Stimulated activated CD4-positive, alpha-beta T cell treated with anti-CD3 and anti-CD28 coated beads, Interleukin-15, amount 100 ng/mL, for 1 hour (primary cell): ENCODE measurements around the gene CHN1.

ENCODE experiments used
- DNase-seq, 2 donors: peaks; one replicate each; pipeline ENCODE4 v3.0.0-alpha.2; 2020; ENCODE audit warnings: low read depth in 1 of 2, low spot score in 1 of 2

The CHN1 gene

GRCh38 chr2:174771631-174772471, 233.3 kb downstream of the CHN1 start:
- no peak for DNase-seq

- DNase-seq = no peak
Measured at GRCh38 chr2:174771136-174771535, 234.0 kb downstream of the CHN1 start.

DNA sequence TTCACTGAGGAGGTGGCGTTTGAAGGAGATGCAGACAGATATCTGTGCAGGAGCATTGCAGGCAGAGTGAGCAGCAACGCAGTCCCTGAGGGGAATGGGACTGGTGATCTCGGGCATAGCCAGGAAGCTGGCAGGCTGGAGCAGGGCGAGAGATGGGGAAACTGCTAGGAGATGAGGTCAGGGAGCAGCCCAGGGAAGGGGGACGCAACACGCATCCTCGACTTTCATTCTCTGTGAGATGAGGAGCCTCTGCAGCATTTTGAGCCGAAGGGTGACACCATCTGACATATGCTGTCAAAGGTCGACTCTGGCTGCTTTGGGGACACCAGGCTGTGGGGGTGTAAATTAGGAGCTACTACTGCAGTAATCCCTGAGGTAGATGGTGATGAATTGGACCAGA, 236.6 kb downstream of the CHN1 start:
- DNase-seq = no peak

DNA sequence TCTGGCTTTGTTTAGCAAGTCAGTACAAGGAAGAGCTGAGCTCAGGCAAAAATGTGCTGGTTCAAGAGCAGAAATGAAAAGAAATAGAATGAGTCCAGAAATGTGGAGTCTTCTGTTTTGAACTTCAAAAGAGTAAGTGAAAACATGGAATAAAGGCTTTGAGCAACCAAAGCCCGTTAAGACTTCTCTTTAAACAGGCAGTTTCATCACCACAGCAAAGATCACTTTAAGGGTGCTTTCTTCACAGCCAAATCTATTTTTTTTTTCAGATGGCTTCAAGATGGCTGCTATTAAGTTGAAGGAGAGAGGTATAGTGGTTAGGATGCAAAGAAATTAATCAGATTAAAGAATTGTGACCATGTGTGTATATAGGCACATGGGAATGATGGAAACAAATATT, 238.9 kb downstream of the CHN1 start:
- DNase-seq = no peak

- no peak for DNase-seq
Measured at GRCh38 chr2:174765576-174765975, 239.6 kb downstream of the CHN1 start.

- no peak for DNase-seq
Measured at GRCh38 chr2:174764280-174765255, 240.6 kb downstream of the CHN1 start, which contains the start of gene CHRNA1. TSS of gene CHRNA1 (minus strand) at chr2:174764472. CDS start at chr2:174764394, 78 bp downstream.

GRCh38 chr2:174763780-174764179, 241.4 kb downstream of the CHN1 start:
- no peak for DNase-seq

GRCh38 chr2:174762464-174762863, 242.7 kb downstream of the CHN1 start:
- DNase-seq = no peak

DNA sequence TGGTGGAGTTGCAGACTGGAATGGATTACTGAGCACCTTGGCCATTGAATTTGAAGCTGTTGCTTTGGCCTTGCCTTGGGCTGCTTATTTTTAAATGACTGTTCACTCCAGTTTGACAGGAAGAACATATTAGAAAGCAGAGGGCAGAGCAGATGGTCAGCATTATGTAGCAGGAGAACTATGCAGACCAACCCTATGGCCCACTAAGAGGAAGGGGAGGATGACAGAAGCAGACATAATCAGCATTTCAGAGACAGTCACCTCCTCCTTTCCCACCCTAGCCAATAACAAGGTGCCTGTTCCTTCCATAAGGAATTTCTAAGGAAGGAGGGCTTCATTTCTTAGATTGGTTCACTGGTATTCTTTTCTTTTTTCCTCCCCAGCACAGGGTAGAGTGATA, 243.3 kb downstream of the CHN1 start:
- DNase-seq = no peak

- no peak for DNase-seq
Measured at GRCh38 chr2:174760845-174761473, 244.2 kb downstream of the CHN1 start.

GRCh38 chr2:174759381-174760065, 245.7 kb downstream of the CHN1 start:
- no peak for DNase-seq

- no peak for DNase-seq
Measured at GRCh38 chr2:174756743-174757142, 248.4 kb downstream of the CHN1 start.

DNA sequence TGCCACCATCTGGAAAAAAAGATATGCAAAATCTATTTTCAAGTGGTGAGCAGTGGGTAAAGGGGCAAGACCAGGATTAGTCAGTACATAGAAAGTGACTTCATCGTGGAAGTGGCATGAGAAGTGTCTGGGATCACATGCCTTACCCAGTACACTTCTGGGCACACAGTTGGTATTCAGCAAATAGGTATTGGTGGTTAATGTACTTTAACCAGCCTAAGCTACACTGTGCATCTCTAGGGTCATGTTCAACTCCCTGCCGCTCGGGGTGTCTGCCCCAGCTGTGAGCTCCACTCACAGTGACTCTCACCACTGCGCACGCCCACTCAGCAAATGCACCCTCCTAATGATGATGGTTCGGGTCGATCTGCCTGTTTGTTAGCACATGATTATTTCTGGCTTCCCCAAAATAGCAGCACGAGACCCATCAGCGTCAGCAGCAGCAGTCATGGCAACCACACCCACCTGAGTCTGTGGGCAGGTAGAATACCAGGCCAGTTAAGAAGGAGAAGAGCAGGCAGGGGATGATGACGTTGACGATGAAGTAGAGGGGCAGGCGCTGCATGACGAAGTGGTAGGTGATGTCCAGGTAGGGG, 252.0 kb downstream of the CHN1 start:
- DNase-seq = no peak

DNA sequence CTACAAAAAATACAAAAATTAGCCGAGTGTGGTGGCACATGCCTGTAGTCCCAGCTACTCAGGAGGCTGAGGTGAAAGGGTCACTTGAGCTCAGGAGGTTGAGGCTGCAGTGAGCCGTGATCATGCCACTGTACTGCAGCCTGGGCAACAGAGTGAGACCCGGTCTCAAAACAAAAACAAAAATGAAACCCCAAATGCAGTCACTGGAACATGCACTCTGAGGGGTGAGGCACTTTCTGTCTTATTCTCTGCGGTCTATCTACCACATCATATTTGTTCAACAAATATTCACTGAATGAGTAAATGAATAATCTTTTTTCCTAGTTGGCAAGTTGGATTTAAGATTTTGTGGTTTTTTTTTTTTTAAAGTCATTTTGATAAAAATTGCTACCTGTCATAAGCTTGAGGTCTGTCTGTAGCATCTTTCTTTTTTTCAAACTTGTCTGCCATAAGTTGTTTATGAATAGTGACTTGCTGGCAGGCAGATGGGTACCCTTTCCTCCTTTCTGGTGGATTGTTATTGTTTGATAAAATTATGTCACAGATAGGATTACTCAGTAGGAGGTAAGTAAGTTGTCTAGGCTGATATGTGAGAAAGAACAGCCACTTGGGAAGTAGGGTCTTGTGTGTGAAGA, 252.7 kb downstream of the CHN1 start:
- DNase-seq = no peak

- DNase-seq = no peak
Measured at GRCh38 chr2:174750923-174751441, 254.2 kb downstream of the CHN1 start.

DNA sequence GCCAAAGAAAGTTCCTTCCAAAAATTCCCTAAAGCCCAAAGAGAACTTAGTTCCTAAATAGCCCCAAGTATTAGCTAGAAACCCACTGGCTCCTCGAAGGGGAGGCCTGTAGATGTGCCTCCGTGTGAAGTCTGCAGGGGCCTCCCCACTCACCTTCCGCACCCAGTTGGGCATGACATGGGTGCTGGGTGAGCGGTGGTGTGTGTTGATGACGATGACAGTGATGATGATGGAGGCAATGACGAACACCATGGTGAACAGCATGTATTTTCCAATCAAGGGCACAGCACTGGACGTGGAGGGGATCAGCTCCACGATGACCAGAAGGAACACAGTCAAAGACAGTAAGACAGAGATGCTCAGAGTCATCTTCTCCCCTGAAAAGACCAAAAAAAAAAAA, 255.4 kb downstream of the CHN1 start:
- DNase-seq = no peak

- DNase-seq = peak; percentile 28 to 43
Measured at GRCh38 chr2:174748948-174749347, 256.2 kb downstream of the CHN1 start.
